ENCODE measurements around the gene PEAR1.

DNA sequence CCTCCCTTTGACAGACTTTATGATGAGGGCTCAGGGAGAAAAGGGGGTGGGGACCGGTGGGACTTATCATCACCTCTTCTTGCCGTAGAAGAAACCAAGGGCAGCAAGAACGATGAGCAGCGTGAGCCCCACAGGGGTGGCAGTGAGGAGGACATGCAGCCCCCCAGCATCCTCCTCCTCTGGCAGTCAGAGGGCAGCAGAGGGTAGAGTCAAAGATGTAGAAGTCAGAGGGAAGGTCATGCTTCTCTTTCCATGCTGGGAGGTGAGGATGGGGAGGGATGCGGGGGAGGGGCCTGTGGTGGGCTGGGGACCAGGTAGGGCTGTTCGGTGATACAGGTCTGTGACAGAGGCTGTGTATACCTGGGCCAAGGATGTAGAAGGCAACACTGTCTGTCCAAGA, 49.4 kb upstream of the PEAR1 start:
- TF ChIP-seq CTCF (conservative IDR thresholded peaks at IDR 0.05 in 1 of 2, IDR thresholded peaks at IDR 0.05 in 1 of 2; ENCODE audit: extremely low read depth in 1 of 2, insufficient read depth in 1 of 2, low read depth in 1 of 2, low read length in 2 of 2) (no peak), EZH2 (IDR thresholded peaks at IDR 0.05; ENCODE audit: borderline replicate concordance, low read length) (no peak)

All from mammary epithelial cell (primary cell).